Fibroblast of pulmonary artery (primary cell): ENCODE measurements around the gene FLRT2.

Experiments
- DNase-seq: peaks from one replicate; pipeline ENCODE4 v3.0.0-alpha.2; 2010; ENCODE audit warnings: low read depth
- H3K4me3 ChIP-seq: replicated peaks from 2 replicates; pipeline ENCODE4 v1.5.1; 2011; ENCODE audit warnings: low read depth, mild to moderate bottlenecking, control low read depth, low read length, moderate library complexity
- CTCF ChIP-seq: IDR thresholded peaks from 2 replicates; pipeline ENCODE4 v1.5.1; 2011; ENCODE audit warnings: mild to moderate bottlenecking, control low read depth, low read length, inconsistent platforms; ENCODE audit errors: missing control alignments

FLRT2 gene

GRCh38 chr14:85501751-85502150 is 28.2 kb upstream of the FLRT2 start:
- TF ChIP-seq CTCF: no peak
- no peak overlapping the region for H3K4me3 ChIP-seq

GRCh38 chr14:85508863-85509262 is 21.1 kb upstream of the FLRT2 start:
- H3K4me3 ChIP-seq: no peak overlapping the region
- TF ChIP-seq CTCF: no peak
- no peak for DNase-seq

More at GRCh38 chr14:85501751-85502150, 28.2 kb upstream of the FLRT2 start:
- DNase-seq: no peak

DNA sequence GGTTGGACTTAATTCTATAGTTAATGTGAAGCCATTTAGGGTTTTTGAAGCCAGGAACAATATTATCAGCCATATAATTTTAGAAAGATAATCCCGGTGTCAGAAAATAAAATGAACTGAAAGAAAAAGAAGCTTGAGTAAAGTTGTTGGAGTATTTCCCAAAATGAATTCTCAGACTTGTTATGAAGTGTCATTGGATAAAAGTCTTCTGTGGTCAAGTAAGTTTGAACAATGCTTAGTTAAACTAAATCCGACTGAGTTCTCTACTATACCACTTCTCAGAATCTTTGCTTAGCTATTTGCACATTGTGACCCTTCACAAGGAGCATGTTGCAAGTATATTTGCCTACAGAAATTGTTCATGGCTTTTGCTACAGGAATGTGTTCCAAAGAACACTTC is 17.5 kb upstream of the FLRT2 start:
- H3K4me3 ChIP-seq: no peak overlapping the region
- TF ChIP-seq CTCF: no peak
- no peak for DNase-seq

GRCh38 chr14:85514487-85514886 is 15.5 kb upstream of the FLRT2 start:
- H3K4me3 ChIP-seq: no peak overlapping the region
- TF ChIP-seq CTCF: no peak
- no peak for DNase-seq

- DNase-seq: peak; percentile 92
- H3K4me3 ChIP-seq: peak overlapping the region; percentile 28
These were observed 13.5 kb upstream of the FLRT2 start for GRCh38 chr14:85516239-85517113.

DNA sequence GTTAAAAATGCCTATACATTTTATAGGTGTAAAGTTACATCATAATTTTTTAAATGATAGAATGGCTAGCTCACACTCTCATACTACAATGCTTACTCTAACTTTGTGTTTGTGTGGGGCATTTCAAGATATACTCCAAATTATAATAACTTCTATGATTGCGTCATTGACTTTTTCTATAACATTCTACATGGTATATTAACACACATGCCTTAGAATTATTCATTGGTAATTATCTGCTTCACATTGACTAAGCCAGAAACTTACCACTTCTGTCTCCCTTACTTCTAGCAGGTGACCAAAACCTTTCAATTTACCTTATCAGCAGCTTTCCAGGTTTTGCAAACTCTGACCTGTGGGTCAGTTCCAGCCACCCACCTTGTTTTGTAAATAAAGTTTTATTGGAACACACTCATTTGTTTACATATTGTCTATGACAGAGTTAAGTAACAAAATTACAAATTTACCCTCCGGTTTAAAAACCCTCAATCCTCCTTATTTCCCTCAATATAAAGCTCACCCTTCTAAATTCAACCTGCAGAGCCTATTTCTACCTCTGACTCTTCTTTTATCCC is 12.7 kb upstream of the FLRT2 start:
- no peak overlapping the region for H3K4me3 ChIP-seq
- TF ChIP-seq CTCF: no peak
- no peak for DNase-seq

More at GRCh38 chr14:85516239-85517113, 13.5 kb upstream of the FLRT2 start:
- no peak for TF ChIP-seq CTCF
